Measurements from ENCODE around the gene CCND1. TPM values are rescaled to one million over a fixed set of nuclear protein-coding genes. Genes with fewer than 3 reads are reported as not detected.

CCND1 gene
- total and polyA plus RNA-seq, 2 of the 8 experiments (the other 6 are each of a cell fraction or from before 2014, with no cell fraction given), result 64.5 to 170 TPM

DNA sequence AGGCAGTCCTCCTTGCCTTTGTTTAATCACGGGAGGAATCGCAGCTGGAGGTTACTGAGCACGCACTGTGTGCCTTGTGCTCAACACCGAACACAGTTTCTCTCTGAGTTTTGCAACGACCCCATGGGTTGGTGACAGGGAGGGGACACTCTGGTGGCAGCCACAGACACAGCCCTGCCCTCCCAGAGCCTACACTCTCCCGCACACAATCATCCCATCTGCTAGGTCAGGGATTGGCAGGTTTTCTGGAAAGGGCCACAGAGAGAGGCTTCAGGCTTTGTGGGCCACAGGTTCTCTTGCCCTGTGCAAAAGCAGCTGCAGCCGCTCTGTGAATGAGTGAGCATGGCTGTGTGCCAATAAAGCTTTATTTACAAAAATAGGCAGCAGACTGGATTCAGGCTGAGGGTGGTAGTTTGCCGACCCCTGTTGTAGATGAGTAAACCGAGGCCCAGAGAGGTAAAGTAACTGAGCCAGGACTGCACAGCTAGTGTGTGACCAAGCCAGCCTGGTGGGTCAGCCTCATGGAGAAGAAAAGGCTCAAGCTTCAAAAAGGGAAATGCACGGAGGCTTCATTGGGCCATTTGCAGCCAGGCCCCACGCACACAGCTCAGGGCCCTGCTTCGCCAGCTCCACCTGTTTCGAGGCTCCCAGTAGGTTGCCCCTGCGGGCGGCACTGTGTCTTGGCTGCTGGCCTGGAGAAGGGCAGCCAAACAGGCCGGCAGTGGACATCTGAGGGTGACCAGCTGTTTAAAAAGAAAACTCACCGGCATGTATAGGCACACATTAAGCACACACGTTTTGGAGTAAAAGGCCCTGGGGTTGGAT lies 17.9 kb downstream of the CCND1 start (continued):
- TF ChIP-seq RAD21 (IDR thresholded peaks at IDR 0.05 in 1 of 2, conservative IDR thresholded peaks at IDR 0.05 in 1 of 2; ENCODE audit: low read depth in 2 of 2, low read length in 2 of 2), result no peak
- TF ChIP-seq CHD1 (IDR thresholded peaks at IDR 0.05; ENCODE audit: low read depth, low read length), result no peak
- TF ChIP-seq PHF8 (conservative IDR thresholded peaks at IDR 0.05; ENCODE audit: low read depth, low read length), result no peak
- TF ChIP-seq BACH1 (IDR thresholded peaks at IDR 0.05; ENCODE audit: low read length), result no peak
- no peak for TF ChIP-seq TAF7 (optimal IDR thresholded peaks at IDR 0.05; ENCODE audit: borderline replicate concordance, low read depth, low read length)

All from H1 (cell line).